Stimulated activated CD4-positive, alpha-beta T cell treated with anti-CD3 and anti-CD28 coated beads, Interleukin-2, amount 100 ng/mL, for 24 hours (primary cell): ENCODE data around the gene HEPHL1.
"Not testable (repeated sequence)": the region's sequence is repeated elsewhere in the genome, so short reads cannot be mapped to it uniquely, and the experiment has no call there.

Experiments used
- DNase-seq, 2 donors: peaks; one replicate each; pipeline ENCODE4 v3.0.0-alpha.2; 2020

HEPHL1 gene

GRCh38 chr11:94154095-94154856, 133.1 kb downstream of the HEPHL1 start:
- DNase-seq, result no peak

GRCh38 chr11:94157339-94157738, 136.2 kb downstream of the HEPHL1 start:
- not testable (repeated sequence) for DNase-seq
